GM23338 (cell line): ENCODE results near the gene EMSY. TPM values are rescaled to one million over a fixed set of nuclear protein-coding genes. Genes with fewer than 3 reads are reported as not detected.

ENCODE experiments used
- ATAC-seq: fragments of 200-7000 bp; cut with Tn5 transposase; 3 replicates; pipeline ENCODE4 v1.9.1; 2020
- DNase-seq: peaks from one replicate; pipeline ENCODE4 v3.0.0-alpha.2; 2015; ENCODE audit warnings: low spot score
- H2AFZ ChIP-seq: fragments of 200-600 bp; sonication (generic); 2 replicates; pipeline ENCODE4 v1.8.0; 2016; ENCODE audit warnings: antibody characterized with exemption, mild to moderate bottlenecking, moderate library complexity
- H3F3A ChIP-seq: fragments of 200-600 bp; sonication (generic); replicated peaks from 2 replicates; pipeline ENCODE4 v1.8.0; 2017; ENCODE audit warnings: antibody characterized with exemption, mixed run types, low read depth
- H3K27ac ChIP-seq: fragments of 200-600 bp; sonication (generic); 2 replicates; pipeline ENCODE4 v1.6.1; 2016; ENCODE audit warnings: low read depth
- H3K27me3 ChIP-seq: fragments of 200-600 bp; sonication (generic); 2 replicates; pipeline ENCODE4 v1.8.0; 2016; ENCODE audit warnings: mild to moderate bottlenecking, mixed run types, moderate library complexity; ENCODE audit not compliant: insufficient read depth
- H3K36me3 ChIP-seq: fragments of 200-600 bp; sonication (generic); 2 replicates; pipeline ENCODE4 v1.8.0; 2016; ENCODE audit warnings: mild to moderate bottlenecking; ENCODE audit not compliant: insufficient read depth
- H3K4me1 ChIP-seq: fragments of 200-600 bp; sonication (generic); 2 replicates; pipeline ENCODE4 v1.8.0; 2016; ENCODE audit warnings: mild to moderate bottlenecking, moderate library complexity; ENCODE audit not compliant: insufficient read depth
- H3K4me2 ChIP-seq: fragments of 200-600 bp; sonication (generic); 2 replicates; pipeline ENCODE4 v1.7.1; 2017; ENCODE audit warnings: mixed run types
- H3K4me3 ChIP-seq: fragments of 200-600 bp; sonication (generic); 2 replicates; pipeline ENCODE4 v1.6.1; 2016; ENCODE audit warnings: mixed run types
- H3K79me2 ChIP-seq: fragments of 200-600 bp; sonication (generic); replicated peaks from 2 replicates; pipeline ENCODE4 v1.8.0; 2017; ENCODE audit warnings: mild to moderate bottlenecking; ENCODE audit not compliant: insufficient read depth
- H3K9me2 ChIP-seq: fragments of 200-600 bp; sonication (generic); 2 replicates; pipeline ENCODE4 v1.8.0; 2017; ENCODE audit not compliant: insufficient read depth
- H4K20me1 ChIP-seq: fragments of 200-600 bp; sonication (generic); replicated peaks from 2 replicates; pipeline ENCODE4 v1.8.0; 2017; ENCODE audit warnings: mild to moderate bottlenecking; ENCODE audit not compliant: insufficient read depth
- H3K27ac Mint-ChIP-seq: 2 replicates; pipeline ENCODE4 v1.8.0; 2020; ENCODE audit warnings: inconsistent platforms, mild to moderate bottlenecking, moderate library complexity, mixed read lengths
- H3K27me3 Mint-ChIP-seq: 3 replicates; pipeline ENCODE4 v1.8.0; 2022; ENCODE audit warnings: low read depth, mild to moderate bottlenecking, moderate library complexity, mixed read lengths, inconsistent platforms; ENCODE audit not compliant: insufficient read depth, poor library complexity
- H3K36me3 Mint-ChIP-seq: 3 replicates; pipeline ENCODE4 v1.8.0; 2021; ENCODE audit warnings: low read depth, mild to moderate bottlenecking, inconsistent platforms, moderate library complexity, mixed read lengths
- H3K4me1 Mint-ChIP-seq: 3 replicates; pipeline ENCODE4 v1.8.0; 2020; ENCODE audit warnings: mild to moderate bottlenecking, inconsistent platforms, mixed read lengths
- H3K4me3 Mint-ChIP-seq: 3 replicates; pipeline ENCODE4 v1.8.0; 2021; ENCODE audit warnings: moderate library complexity, mild to moderate bottlenecking, inconsistent platforms, mixed read lengths
- H3K9me3 Mint-ChIP-seq: 3 replicates; pipeline ENCODE4 v1.8.0; 2020; ENCODE audit warnings: moderate library complexity, mild to moderate bottlenecking, inconsistent platforms, mixed read lengths
- CREB1 ChIP-seq: fragments of 250-450 bp; sonication (Bioruptor Pico); IDR thresholded peaks from 2 replicates; pipeline ENCODE4 v1.5.0; 2020; ENCODE audit warnings: low read depth, mild to moderate bottlenecking, moderate library complexity
- CTCF ChIP-seq, 2 experiments: fragments of 200-600 bp in 1 of 2; sonication (generic) in 1 of 2; conservative IDR thresholded peaks; 2 replicates each; pipeline versions ENCODE4 v1.5.1 to v1.6.1; 2016 to 2017; ENCODE audit warnings: antibody characterized with exemption in 2 of 2, low read depth in 2 of 2, mild to moderate bottlenecking in 2 of 2, moderate library complexity in 1 of 2
- EZH2 ChIP-seq: fragments of 200-600 bp; sonication (generic); IDR thresholded peaks from one replicate; pipeline ENCODE4 v1.8.0; 2017; ENCODE audit warnings: antibody characterized with exemption, mild to moderate bottlenecking, low read depth; ENCODE audit not compliant: unreplicated experiment
- EZH2phosphoT487 ChIP-seq: fragments of 200-600 bp; sonication (generic); IDR thresholded peaks from one replicate; pipeline ENCODE4 v1.8.1; 2018; ENCODE audit warnings: antibody characterized with exemption; ENCODE audit not compliant: unreplicated experiment
- JUNB ChIP-seq: IDR thresholded peaks from one replicate; pipeline ENCODE4 v1.6.1; 2016; ENCODE audit warnings: antibody characterized with exemption; ENCODE audit not compliant: unreplicated experiment
- NANOG ChIP-seq: IDR thresholded peaks from 2 replicates; pipeline ENCODE4 v1.6.1; 2016; ENCODE audit warnings: antibody characterized with exemption, borderline replicate concordance
- POLR2AphosphoS5 ChIP-seq: IDR thresholded peaks from 2 replicates; pipeline ENCODE4 v1.6.1; 2016; ENCODE audit warnings: antibody characterized with exemption, low read depth
- REST ChIP-seq: IDR thresholded peaks from one replicate; pipeline ENCODE4 v1.6.1; 2018; ENCODE audit warnings: antibody characterized with exemption; ENCODE audit not compliant: unreplicated experiment
- STAT1 ChIP-seq: IDR thresholded peaks from one replicate; pipeline ENCODE4 v1.6.1; 2016; ENCODE audit warnings: antibody characterized with exemption; ENCODE audit not compliant: unreplicated experiment
- ZNF114 ChIP-seq: fragments of 250-450 bp; sonication (Bioruptor Pico); IDR thresholded peaks from 2 replicates; pipeline ENCODE4 v1.5.0; 2020; ENCODE audit warnings: mild to moderate bottlenecking, moderate library complexity
- ZNF331 ChIP-seq: fragments of 250-450 bp; sonication (Bioruptor Pico); IDR thresholded peaks from 2 replicates; pipeline ENCODE4 v1.5.0; 2020; ENCODE audit warnings: low read depth, mild to moderate bottlenecking, moderate library complexity
- polyA plus RNA-seq: library from polyadenylated mRNA; unstranded; fragments of >200 nt; fragmentation: Nextera tagmentation; extraction: Ambion mirVana; gene quantifications from 2 replicates; pipeline ENCODE4 v1.2.1, GENCODE V29; 2016
- total RNA-seq: library from RNA; depleted of rRNA; stranded (reverse); fragments of >200 nt; shearing (Covaris generic); gene quantifications from 2 replicates; pipeline ENCODE4 v1.2.3, GENCODE V29; 2014

Gene EMSY
- total and polyA plus RNA-seq, 2 experiments from 2014 or later: 25.0 to 46.9 TPM

- no peak overlapping the region for H3K4me3 Mint-ChIP-seq
- no peak overlapping the region for H2AFZ ChIP-seq
- H3F3A ChIP-seq: no peaks in the 10 kb centered on the region
- no peaks in the 10 kb centered on the region for H3K9me2 ChIP-seq
- H3K79me2 ChIP-seq: no peaks in the 10 kb centered on the region
- no peaks in the 10 kb centered on the region for H3K27me3 ChIP-seq
- H3K4me1 Mint-ChIP-seq: peaks cover 3% of the 10 kb centered on the region; the same call in 1 of the 3 replicates
- H3K27ac ChIP-seq: no peak overlapping the region
- no peak overlapping the region for H3K4me2 ChIP-seq
- no peaks in the 10 kb centered on the region; the same call in 1 of the 3 replicates for H3K36me3 Mint-ChIP-seq
- DNase-seq (no peak), ATAC-seq (no peak)
- no peaks in the 10 kb centered on the region for H3K9me3 Mint-ChIP-seq
- no peak overlapping the region for H3K4me3 ChIP-seq
- no peak overlapping the region for H3K27ac Mint-ChIP-seq
- TF ChIP-seq NANOG (no peak), ZNF331 (CRISPR knock-in tag) (no peak), STAT1 (no peak), ZNF114 (CRISPR knock-in tag) (no peak)
- no peaks in the 10 kb centered on the region for H3K4me1 ChIP-seq
- no peaks in the 10 kb centered on the region for H3K27me3 Mint-ChIP-seq
- H4K20me1 ChIP-seq: no peaks in the 10 kb centered on the region
- no peaks in the 10 kb centered on the region for H3K36me3 ChIP-seq
Measured at GRCh38 chr11:76589477-76589876, 144.7 kb downstream of the EMSY start.

GRCh38 chr11:76589964-76590950 is 145.4 kb downstream of the EMSY start:
- H3K27ac ChIP-seq: no peak overlapping the region
- H3K9me2 ChIP-seq: no peaks in the 10 kb centered on the region
- no peak overlapping the region for H3K4me2 ChIP-seq
- DNase-seq (no peak), ATAC-seq (no peak)
- no peaks in the 10 kb centered on the region for H3K4me1 ChIP-seq
- H2AFZ ChIP-seq: no peak overlapping the region
- H3K4me3 ChIP-seq: no peak overlapping the region
- no peaks in the 10 kb centered on the region for H4K20me1 ChIP-seq
- no peaks in the 10 kb centered on the region for H3K79me2 ChIP-seq
- peaks cover 3% of the 10 kb centered on the region; the same call in 1 of the 3 replicates for H3K4me1 Mint-ChIP-seq
- H3K9me3 Mint-ChIP-seq: no peaks in the 10 kb centered on the region
- no peaks in the 10 kb centered on the region for H3F3A ChIP-seq
- H3K36me3 ChIP-seq: no peaks in the 10 kb centered on the region
- no peaks in the 10 kb centered on the region for H3K27me3 Mint-ChIP-seq
- no peaks in the 10 kb centered on the region; the same call in 1 of the 3 replicates for H3K36me3 Mint-ChIP-seq
- H3K27me3 ChIP-seq: no peaks in the 10 kb centered on the region
- no peak overlapping the region for H3K27ac Mint-ChIP-seq
- no peak overlapping the region for H3K4me3 Mint-ChIP-seq
- TF ChIP-seq POLR2AphosphoS5: no peak
- TF ChIP-seq JUNB: no peak
- no peak for TF ChIP-seq NANOG
- no peak for TF ChIP-seq EZH2phosphoT487
- TF ChIP-seq STAT1: no peak
- TF ChIP-seq CTCF (conservative IDR thresholded peaks at IDR 0.05; ENCODE audit: low read depth in 2 of 2): no peak
- no peak for TF ChIP-seq EZH2
- TF ChIP-seq ZNF331 (CRISPR knock-in tag): no peak
- no peak for TF ChIP-seq ZNF114 (CRISPR knock-in tag)
- TF ChIP-seq CREB1: no peak
- no peak for TF ChIP-seq REST
